PC-3 (cell line): ENCODE data around the gene PYGM.

Experiments used
- EZH2 ChIP-seq: fragments of 300-600 bp; sonication (generic); IDR thresholded peaks from one replicate; pipeline ENCODE4 v1.6.1; 2017; ENCODE audit warnings: antibody characterized with exemption, mild to moderate bottlenecking, low read length; ENCODE audit not compliant: unreplicated experiment
- EZH2phosphoT487 ChIP-seq: fragments of 300-600 bp; sonication (generic); IDR thresholded peaks from 2 replicates; pipeline ENCODE4 v1.6.1; 2018; ENCODE audit warnings: mild to moderate bottlenecking, antibody characterized with exemption, low read length, borderline replicate concordance
- TF ChIP-seq, protein P1 (sequence below): fragments of 300-600 bp; sonication (generic); conservative IDR thresholded peaks from 2 replicates; pipeline ENCODE4 v1.5.1; 2017; ENCODE audit warnings: antibody characterized with exemption, low read depth, mild to moderate bottlenecking, low read length

DNA sequence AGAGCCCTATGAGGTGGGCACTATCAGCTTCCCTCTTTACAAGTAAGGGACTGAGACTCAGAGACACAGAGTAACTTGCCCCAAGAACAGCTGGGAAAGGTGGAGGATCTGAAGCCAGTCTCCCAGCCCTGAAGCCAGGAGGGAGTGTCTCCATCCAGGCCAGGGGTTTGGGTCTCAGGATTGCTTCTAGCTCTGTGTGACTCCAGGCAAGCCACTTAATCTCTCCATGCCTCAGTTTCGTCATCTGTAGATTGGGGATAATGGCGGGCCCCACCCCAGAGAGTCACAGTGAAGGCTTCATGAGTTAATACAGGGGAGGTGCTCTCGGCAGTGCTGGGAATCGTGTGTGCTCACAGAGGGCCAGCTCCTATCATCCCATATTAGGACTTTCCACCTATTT is 32.7 kb upstream of the PYGM start:
- TF ChIP-seq, protein P1, sequence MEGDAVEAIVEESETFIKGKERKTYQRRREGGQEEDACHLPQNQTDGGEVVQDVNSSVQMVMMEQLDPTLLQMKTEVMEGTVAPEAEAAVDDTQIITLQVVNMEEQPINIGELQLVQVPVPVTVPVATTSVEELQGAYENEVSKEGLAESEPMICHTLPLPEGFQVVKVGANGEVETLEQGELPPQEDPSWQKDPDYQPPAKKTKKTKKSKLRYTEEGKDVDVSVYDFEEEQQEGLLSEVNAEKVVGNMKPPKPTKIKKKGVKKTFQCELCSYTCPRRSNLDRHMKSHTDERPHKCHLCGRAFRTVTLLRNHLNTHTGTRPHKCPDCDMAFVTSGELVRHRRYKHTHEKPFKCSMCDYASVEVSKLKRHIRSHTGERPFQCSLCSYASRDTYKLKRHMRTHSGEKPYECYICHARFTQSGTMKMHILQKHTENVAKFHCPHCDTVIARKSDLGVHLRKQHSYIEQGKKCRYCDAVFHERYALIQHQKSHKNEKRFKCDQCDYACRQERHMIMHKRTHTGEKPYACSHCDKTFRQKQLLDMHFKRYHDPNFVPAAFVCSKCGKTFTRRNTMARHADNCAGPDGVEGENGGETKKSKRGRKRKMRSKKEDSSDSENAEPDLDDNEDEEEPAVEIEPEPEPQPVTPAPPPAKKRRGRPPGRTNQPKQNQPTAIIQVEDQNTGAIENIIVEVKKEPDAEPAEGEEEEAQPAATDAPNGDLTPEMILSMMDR: no peak
- TF ChIP-seq EZH2phosphoT487: no peak
- no peak for TF ChIP-seq EZH2
